Right atrium auricular region (tissue), 2 donors: Measurements from ENCODE around the gene MMP28. TPM values are rescaled to one million over a fixed set of nuclear protein-coding genes. Genes with fewer than 3 reads are reported as not detected.

Experiments used
- DNase-seq: peaks from one replicate; pipeline ENCODE4 v3.0.0-alpha.2; 2019; ENCODE audit warnings: low spot score
- H3K27ac ChIP-seq, 2 donors: fragments of 200-600 bp; sonication (generic); 1 replicate in 1 of 2; 2 replicates in 1 of 2; pipeline ENCODE4 v1.5.1; 2016 to 2019
- H3K27me3 ChIP-seq, 2 donors: fragments of 200-600 bp; sonication (generic); one replicate each; pipeline versions ENCODE4 v1.5.1 to v1.6.0; 2017 to 2019
- H3K36me3 ChIP-seq: fragments of 200-600 bp; sonication (generic); one replicate; pipeline ENCODE4 v1.5.1; 2016
- H3K4me1 ChIP-seq, 2 donors: fragments of 200-600 bp; sonication (generic); one replicate each; pipeline versions ENCODE4 v1.5.1 to v1.6.0; 2017 to 2019
- H3K4me3 ChIP-seq, 2 donors: fragments of 200-600 bp; sonication (generic); 1 replicate in 1 of 2; 2 replicates in 1 of 2; pipeline ENCODE4 v1.5.1; 2017 to 2019; ENCODE audit warnings: mild to moderate bottlenecking in 1 of 2, moderate library complexity in 1 of 2
- H3K9me3 ChIP-seq, 2 donors: fragments of 200-600 bp; sonication (generic); one replicate each; pipeline ENCODE4 v1.5.1; 2019
- CTCF ChIP-seq, 2 donors: fragments of 200-600 bp; sonication (generic); IDR thresholded peaks; one replicate each; pipeline ENCODE4 v1.5.1; 2019; ENCODE audit warnings: antibody characterized with exemption in 2 of 2
- total RNA-seq, 2 donors: library from RNA; depleted of rRNA; stranded (reverse); fragments of >200 nt; gene quantifications; one replicate each; pipeline ENCODE4 v1.1.0, GENCODE V29; 2016

The MMP28 gene
- total RNA-seq, 2 donors from 2014 or later, result 10.5 to 14.9 TPM

GRCh38 chr17:35841101-35841500 is 45.7 kb upstream of the MMP28 start:
- Histone ChIP-seq H3K27ac (no peak overlapping the region), H3K36me3 (peaks cover 92% of the 10 kb centered on the region), H3K9me3 (no peaks in the 10 kb centered on the region), H3K4me3 (no peak overlapping the region), H3K27me3 (no peaks in the 10 kb centered on the region), H3K4me1 (no peaks in the 10 kb centered on the region)
- no peak for TF ChIP-seq CTCF (IDR thresholded peaks at IDR 0.05)
- no peak for DNase-seq

- DNase-seq, result no peak
- no peak overlapping the region for H3K4me3 ChIP-seq
- H3K9me3 ChIP-seq, result no peaks in the 10 kb centered on the region
- no peak for TF ChIP-seq CTCF (IDR thresholded peaks at IDR 0.05)
- peaks cover 62% of the 10 kb centered on the region for H3K36me3 ChIP-seq
- no peaks in the 10 kb centered on the region for H3K27me3 ChIP-seq
- H3K4me1 ChIP-seq, result no peaks in the 10 kb centered on the region
- H3K27ac ChIP-seq, result no peak overlapping the region
Measured at GRCh38 chr17:35825206-35825605, 29.8 kb upstream of the MMP28 start.

- no peak for TF ChIP-seq CTCF (IDR thresholded peaks at IDR 0.05)
- Histone ChIP-seq H3K27me3 (no peaks in the 10 kb centered on the region), H3K9me3 (no peaks in the 10 kb centered on the region), H3K27ac (no peak overlapping the region), H3K36me3 (peaks cover 80% of the 10 kb centered on the region), H3K4me3 (no peak overlapping the region), H3K4me1 (peaks cover 0 to 3% of the 10 kb centered on the region in 2 donors)
- no peak for DNase-seq
Measured at GRCh38 chr17:35821308-35821707, 25.9 kb upstream of the MMP28 start.

- Histone ChIP-seq H3K27ac (no peak overlapping the region), H3K4me1 (peaks cover 0 to 15% of the 10 kb centered on the region in 2 donors), H3K9me3 (no peaks in the 10 kb centered on the region), H3K4me3 (no peak overlapping the region), H3K27me3 (no peaks in the 10 kb centered on the region), H3K36me3 (peaks cover 72% of the 10 kb centered on the region)
- no peak for TF ChIP-seq CTCF (IDR thresholded peaks at IDR 0.05)
- no peak for DNase-seq
Measured at GRCh38 chr17:35819455-35819854, 24.0 kb upstream of the MMP28 start.

GRCh38 chr17:35817196-35817595 is 21.8 kb upstream of the MMP28 start:
- H3K27me3 ChIP-seq, result no peaks in the 10 kb centered on the region
- H3K4me3 ChIP-seq, result no peak overlapping the region
- peaks cover 49% of the 10 kb centered on the region for H3K36me3 ChIP-seq
- H3K9me3 ChIP-seq, result no peaks in the 10 kb centered on the region
- H3K4me1 ChIP-seq, result peaks cover 0 to 16% of the 10 kb centered on the region in 2 donors
- no peak overlapping the region for H3K27ac ChIP-seq
- DNase-seq, result no peak
- no peak for TF ChIP-seq CTCF (IDR thresholded peaks at IDR 0.05)

GRCh38 chr17:35816723-35817122 is 21.3 kb upstream of the MMP28 start:
- Histone ChIP-seq H3K4me1 (peaks cover 0 to 17% of the 10 kb centered on the region in 2 donors), H3K27ac (no peak overlapping the region), H3K4me3 (no peak overlapping the region), H3K9me3 (no peaks in the 10 kb centered on the region), H3K36me3 (peaks cover 45% of the 10 kb centered on the region), H3K27me3 (no peaks in the 10 kb centered on the region)
- no peak for TF ChIP-seq CTCF (IDR thresholded peaks at IDR 0.05)
- no peak for DNase-seq
